ENCODE results near the gene ACOT7. TPM values are rescaled to one million over a fixed set of nuclear protein-coding genes. Genes with fewer than 3 reads are reported as not detected.

ACOT7 gene
- total and polyA plus RNA-seq, 2 of the 13 experiments (the other 11 are each of a cell fraction or from before 2014, with no cell fraction given) = 33.0 to 55.8 TPM

DNA sequence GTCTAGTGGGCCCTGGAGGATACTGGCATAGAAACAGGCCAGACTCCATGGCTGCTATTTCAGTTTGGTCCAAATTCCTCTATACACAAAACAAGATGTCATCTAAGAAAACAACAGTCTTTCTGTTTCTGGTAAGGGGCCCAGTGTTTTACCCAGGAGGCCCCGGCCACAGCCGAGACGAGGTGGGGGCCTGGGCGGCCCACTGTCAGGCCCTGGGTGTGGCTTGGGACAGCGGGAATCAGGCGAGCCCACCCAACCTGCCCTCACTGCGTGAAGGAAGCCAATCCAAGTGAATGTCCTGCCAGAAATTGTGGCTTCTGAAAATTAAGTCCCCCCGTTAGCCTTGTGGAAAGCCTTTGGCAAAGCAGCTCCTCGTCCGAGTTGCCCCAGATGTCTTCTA, 101.5 kb downstream of the ACOT7 start (continued):
- TF ChIP-seq, protein P1, sequence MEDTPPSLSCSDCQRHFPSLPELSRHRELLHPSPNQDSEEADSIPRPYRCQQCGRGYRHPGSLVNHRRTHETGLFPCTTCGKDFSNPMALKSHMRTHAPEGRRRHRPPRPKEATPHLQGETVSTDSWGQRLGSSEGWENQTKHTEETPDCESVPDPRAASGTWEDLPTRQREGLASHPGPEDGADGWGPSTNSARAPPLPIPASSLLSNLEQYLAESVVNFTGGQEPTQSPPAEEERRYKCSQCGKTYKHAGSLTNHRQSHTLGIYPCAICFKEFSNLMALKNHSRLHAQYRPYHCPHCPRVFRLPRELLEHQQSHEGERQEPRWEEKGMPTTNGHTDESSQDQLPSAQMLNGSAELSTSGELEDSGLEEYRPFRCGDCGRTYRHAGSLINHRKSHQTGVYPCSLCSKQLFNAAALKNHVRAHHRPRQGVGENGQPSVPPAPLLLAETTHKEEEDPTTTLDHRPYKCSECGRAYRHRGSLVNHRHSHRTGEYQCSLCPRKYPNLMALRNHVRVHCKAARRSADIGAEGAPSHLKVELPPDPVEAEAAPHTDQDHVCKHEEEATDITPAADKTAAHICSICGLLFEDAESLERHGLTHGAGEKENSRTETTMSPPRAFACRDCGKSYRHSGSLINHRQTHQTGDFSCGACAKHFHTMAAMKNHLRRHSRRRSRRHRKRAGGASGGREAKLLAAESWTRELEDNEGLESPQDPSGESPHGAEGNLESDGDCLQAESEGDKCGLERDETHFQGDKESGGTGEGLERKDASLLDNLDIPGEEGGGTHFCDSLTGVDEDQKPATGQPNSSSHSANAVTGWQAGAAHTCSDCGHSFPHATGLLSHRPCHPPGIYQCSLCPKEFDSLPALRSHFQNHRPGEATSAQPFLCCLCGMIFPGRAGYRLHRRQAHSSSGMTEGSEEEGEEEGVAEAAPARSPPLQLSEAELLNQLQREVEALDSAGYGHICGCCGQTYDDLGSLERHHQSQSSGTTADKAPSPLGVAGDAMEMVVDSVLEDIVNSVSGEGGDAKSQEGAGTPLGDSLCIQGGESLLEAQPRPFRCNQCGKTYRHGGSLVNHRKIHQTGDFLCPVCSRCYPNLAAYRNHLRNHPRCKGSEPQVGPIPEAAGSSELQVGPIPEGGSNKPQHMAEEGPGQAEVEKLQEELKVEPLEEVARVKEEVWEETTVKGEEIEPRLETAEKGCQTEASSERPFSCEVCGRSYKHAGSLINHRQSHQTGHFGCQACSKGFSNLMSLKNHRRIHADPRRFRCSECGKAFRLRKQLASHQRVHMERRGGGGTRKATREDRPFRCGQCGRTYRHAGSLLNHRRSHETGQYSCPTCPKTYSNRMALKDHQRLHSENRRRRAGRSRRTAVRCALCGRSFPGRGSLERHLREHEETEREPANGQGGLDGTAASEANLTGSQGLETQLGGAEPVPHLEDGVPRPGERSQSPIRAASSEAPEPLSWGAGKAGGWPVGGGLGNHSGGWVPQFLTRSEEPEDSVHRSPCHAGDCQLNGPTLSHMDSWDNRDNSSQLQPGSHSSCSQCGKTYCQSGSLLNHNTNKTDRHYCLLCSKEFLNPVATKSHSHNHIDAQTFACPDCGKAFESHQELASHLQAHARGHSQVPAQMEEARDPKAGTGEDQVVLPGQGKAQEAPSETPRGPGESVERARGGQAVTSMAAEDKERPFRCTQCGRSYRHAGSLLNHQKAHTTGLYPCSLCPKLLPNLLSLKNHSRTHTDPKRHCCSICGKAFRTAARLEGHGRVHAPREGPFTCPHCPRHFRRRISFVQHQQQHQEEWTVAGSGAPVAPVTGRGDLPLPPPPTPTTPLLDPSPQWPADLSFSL (CRISPR knock-in tag; IDR thresholded peaks at IDR 0.05) = no peak

DNA sequence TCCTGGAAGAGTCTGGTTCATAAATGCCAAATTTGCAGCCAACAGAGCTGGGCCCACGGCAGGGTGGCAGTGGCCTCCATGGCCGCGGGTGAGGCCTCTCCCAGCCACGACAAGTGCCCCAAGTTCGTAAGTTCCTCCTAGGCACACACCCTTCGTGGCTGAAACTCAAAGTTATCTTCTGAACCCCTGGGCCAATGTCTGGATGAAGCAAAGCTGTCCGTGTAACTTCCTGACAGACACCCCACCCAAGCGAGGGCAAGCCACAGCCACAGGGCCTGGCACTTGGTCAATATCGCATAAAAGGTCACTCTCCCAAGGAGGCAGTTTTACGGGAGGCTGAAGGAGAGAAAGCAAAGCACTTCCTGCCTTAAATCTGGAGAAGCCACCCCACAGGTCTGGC, 104.9 kb downstream of the ACOT7 start:
- H3K9ac ChIP-seq (ENCODE audit: insufficient read depth, low read depth, low read length) = no peak overlapping the region
- 95% methylated on average over 4 of the region's 10 CpGs for WGBS (ENCODE audit: low lambda C conversion rate)
- H3K4me3 ChIP-seq (replicated peaks in 1 of 3; ENCODE audit: insufficient read depth in 1 of 3, low read depth in 2 of 3, low read length in 3 of 3) = no peak overlapping the region
- H3K9me3 ChIP-seq (ENCODE audit: low read length) = no peaks in the 10 kb centered on the region
- BruUV-seq (replicated peaks) = no TSS peak
- H3K79me2 ChIP-seq (ENCODE audit: insufficient read depth, low read length) = no peaks in the 10 kb centered on the region
- TF ChIP-seq RBM22 (optimal IDR thresholded peaks at IDR 0.05; ENCODE audit: low read length) (peak; percentile 0), TBX3 (IDR thresholded peaks at IDR 0.05; ENCODE audit: borderline replicate concordance) (no peak)
- TF ChIP-seq, protein P2, sequence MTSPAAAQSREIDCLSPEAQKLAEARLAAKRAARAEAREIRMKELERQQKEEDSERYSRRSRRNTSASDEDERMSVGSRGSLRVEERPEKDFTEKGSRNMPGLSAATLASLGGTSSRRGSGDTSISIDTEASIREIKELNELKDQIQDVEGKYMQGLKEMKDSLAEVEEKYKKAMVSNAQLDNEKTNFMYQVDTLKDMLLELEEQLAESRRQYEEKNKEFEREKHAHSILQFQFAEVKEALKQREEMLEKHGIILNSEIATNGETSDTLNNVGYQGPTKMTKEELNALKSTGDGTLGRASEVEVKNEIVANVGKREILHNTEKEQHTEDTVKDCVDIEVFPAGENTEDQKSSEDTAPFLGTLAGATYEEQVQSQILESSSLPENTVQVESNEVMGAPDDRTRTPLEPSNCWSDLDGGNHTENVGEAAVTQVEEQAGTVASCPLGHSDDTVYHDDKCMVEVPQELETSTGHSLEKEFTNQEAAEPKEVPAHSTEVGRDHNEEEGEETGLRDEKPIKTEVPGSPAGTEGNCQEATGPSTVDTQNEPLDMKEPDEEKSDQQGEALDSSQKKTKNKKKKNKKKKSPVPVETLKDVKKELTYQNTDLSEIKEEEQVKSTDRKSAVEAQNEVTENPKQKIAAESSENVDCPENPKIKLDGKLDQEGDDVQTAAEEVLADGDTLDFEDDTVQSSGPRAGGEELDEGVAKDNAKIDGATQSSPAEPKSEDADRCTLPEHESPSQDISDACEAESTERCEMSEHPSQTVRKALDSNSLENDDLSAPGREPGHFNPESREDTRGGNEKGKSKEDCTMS (CRISPR knock-in tag; conservative IDR thresholded peaks at IDR 0.05) = no peak
- TF ChIP-seq, protein P3, sequence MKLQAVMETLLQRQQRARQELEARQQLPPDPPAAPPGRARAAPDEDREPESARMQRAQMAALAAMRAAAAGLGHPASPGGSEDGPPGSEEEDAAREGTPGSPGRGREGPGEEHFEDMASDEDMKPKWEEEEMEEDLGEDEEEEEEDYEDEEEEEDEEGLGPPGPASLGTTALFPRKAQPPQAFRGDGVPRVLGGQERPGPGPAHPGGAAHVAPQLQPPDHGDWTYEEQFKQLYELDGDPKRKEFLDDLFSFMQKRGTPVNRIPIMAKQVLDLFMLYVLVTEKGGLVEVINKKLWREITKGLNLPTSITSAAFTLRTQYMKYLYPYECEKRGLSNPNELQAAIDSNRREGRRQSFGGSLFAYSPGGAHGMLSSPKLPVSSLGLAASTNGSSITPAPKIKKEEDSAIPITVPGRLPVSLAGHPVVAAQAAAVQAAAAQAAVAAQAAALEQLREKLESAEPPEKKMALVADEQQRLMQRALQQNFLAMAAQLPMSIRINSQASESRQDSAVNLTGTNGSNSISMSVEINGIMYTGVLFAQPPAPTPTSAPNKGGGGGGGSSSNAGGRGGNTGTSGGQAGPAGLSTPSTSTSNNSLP (IDR thresholded peaks at IDR 0.05; ENCODE audit: low read depth, low read length) = no peak
- TF ChIP-seq, protein P4, sequence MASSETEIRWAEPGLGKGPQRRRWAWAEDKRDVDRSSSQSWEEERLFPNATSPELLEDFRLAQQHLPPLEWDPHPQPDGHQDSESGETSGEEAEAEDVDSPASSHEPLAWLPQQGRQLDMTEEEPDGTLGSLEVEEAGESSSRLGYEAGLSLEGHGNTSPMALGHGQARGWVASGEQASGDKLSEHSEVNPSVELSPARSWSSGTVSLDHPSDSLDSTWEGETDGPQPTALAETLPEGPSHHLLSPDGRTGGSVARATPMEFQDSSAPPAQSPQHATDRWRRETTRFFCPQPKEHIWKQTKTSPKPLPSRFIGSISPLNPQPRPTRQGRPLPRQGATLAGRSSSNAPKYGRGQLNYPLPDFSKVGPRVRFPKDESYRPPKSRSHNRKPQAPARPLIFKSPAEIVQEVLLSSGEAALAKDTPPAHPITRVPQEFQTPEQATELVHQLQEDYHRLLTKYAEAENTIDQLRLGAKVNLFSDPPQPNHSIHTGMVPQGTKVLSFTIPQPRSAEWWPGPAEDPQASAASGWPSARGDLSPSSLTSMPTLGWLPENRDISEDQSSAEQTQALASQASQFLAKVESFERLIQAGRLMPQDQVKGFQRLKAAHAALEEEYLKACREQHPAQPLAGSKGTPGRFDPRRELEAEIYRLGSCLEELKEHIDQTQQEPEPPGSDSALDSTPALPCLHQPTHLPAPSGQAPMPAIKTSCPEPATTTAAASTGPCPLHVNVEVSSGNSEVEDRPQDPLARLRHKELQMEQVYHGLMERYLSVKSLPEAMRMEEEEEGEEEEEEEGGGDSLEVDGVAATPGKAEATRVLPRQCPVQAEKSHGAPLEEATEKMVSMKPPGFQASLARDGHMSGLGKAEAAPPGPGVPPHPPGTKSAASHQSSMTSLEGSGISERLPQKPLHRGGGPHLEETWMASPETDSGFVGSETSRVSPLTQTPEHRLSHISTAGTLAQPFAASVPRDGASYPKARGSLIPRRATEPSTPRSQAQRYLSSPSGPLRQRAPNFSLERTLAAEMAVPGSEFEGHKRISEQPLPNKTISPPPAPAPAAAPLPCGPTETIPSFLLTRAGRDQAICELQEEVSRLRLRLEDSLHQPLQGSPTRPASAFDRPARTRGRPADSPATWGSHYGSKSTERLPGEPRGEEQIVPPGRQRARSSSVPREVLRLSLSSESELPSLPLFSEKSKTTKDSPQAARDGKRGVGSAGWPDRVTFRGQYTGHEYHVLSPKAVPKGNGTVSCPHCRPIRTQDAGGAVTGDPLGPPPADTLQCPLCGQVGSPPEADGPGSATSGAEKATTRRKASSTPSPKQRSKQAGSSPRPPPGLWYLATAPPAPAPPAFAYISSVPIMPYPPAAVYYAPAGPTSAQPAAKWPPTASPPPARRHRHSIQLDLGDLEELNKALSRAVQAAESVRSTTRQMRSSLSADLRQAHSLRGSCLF (CRISPR knock-in tag; IDR thresholded peaks at IDR 0.05; ENCODE audit: borderline replicate concordance) = no peak
- no peaks in the 10 kb centered on the region for H3K27me3 ChIP-seq (ENCODE audit: control insufficient read depth in 1 of 2, insufficient read depth in 2 of 2, low read length in 2 of 2)
- no peak overlapping the region for H2AFZ ChIP-seq (ENCODE audit: low read length)
- no peak overlapping the region for H3K4me2 ChIP-seq (ENCODE audit: low read depth, low read length)
- H3K27ac ChIP-seq (ENCODE audit: extremely low read length, insufficient read depth, low read length) = no peak overlapping the region
- H4K20me1 ChIP-seq (ENCODE audit: insufficient read depth, low read length) = no peaks in the 10 kb centered on the region
- in situ Hi-C loops (cut with HindIII; ENCODE audit: extremely low pct_ligation_motif_present, low pct_unique_long_range_greater_than_20kb) (no loop called here), intact Hi-C loops (cut with micrococcal nuclease; ENCODE audit: unreplicated experiment) (no loop called here)
- no peaks in the 10 kb centered on the region for H3K4me1 ChIP-seq (ENCODE audit: insufficient read depth, low read length)
- DNase-seq (ENCODE audit: low spot score) = no peak
- CTCF ChIA-PET (ENCODE audit: low intra/inter-chr PET ratio, low total read pairs) = no interaction called here
- POLR2A ChIA-PET = no interaction called here
- no peak for ATAC-seq
- peaks cover 4 to 33% of the 10 kb centered on the region in 2 experiments; a peak in 4 of 5 replicates for H3K36me3 ChIP-seq (replicated peaks in 1 of 2; ENCODE audit: control insufficient read depth in 1 of 2, insufficient read depth in 2 of 2, low read length in 2 of 2)
- FAIRE-seq = no peak

Data from HepG2 (cell line).